ENCODE results near the gene MRPL49. TPM values are rescaled to one million over a fixed set of nuclear protein-coding genes. Genes with fewer than 3 reads are reported as not detected.

MRPL49 gene
- total and polyA plus RNA-seq, 2 donors (not counting 3 experiments of a cell fraction or from before 2014, with no cell fraction given), result 49.7 to 90.4 TPM

DNA sequence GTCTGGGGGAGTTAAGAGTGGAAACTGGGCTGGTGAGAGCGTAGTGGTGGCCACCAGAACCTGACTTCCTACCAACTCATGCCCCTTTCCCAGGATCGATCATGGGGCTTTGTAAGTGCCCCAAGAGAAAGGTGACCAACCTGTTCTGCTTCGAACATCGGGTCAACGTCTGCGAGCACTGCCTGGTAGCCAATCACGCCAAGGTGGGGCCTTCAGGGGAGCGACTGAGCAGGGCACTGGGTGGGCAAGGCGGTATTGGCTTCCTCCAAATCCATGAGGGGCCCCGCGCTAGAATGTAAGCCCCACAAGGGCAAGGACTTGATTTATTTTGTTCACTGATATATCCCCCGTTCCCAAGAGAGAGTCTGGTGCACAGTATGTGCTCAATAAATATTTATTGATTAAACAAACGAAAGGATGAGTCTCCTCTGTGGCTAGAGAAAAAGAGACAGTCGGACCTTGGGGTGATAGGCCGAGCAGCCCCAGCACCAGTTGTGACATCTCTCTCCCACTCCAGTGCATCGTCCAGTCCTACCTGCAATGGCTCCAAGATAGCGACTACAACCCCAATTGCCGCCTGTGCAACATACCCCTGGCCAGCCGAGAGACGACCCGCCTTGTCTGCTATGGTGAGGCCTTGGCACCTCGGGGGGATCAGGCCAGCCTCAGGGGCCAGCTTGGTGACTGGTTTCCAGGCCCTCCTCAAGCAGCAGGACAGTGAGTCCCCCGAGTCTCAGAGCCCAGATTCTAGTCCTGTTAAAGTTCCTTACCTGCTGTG is 37.3 kb upstream of the MRPL49 start:
- H3K9me3 ChIP-seq (replicated peaks; ENCODE audit: control insufficient read depth, insufficient read depth, low read length), result no peaks in the 10 kb centered on the region
- BruUV-seq (replicated peaks), result TSS peak; percentile 52
- no peaks in the 10 kb centered on the region for H3K9me1 ChIP-seq (replicated peaks; ENCODE audit: control insufficient read depth, extremely low read depth, insufficient read depth, low read length)
- DNase-seq (ENCODE audit: low read depth, low spot score), result no peak
- no peak for FAIRE-seq
- dilution Hi-C loops (cut with MboI; ENCODE audit: extremely low pct_ligation_motif_present, low sequenced_read_pairs), result no loop called here
- H3K27me3 ChIP-seq (ENCODE audit: control insufficient read depth in 2 of 2, insufficient read depth in 2 of 2, low read length in 2 of 2), result no peaks in the 10 kb centered on the region
- peak overlapping the region; percentile 61 for H3K27ac ChIP-seq (ENCODE audit: insufficient read depth, low read depth, low read length)
- H3K36me3 ChIP-seq (ENCODE audit: control insufficient read depth in 2 of 2, extremely low read depth in 1 of 2, insufficient read depth in 2 of 2, low read length in 2 of 2), result peaks cover 5 to 28% of the 10 kb centered on the region in 2 experiments
- no peaks in the 10 kb centered on the region for H4K20me1 ChIP-seq (replicated peaks; ENCODE audit: control insufficient read depth, extremely low read depth, insufficient read depth, low read length)
- H2AFZ ChIP-seq (ENCODE audit: low read depth, low read length), result peak overlapping the region; percentile 25
- POLR2A ChIA-PET, result interaction anchor here (0.6 to 2.0 kb wide), 2 partner anchors 17 to 38 kb away, joined by 4 to 6 read pairs; partner anchors contain the start of genes FAU and MRPL49
- peak overlapping the region; percentile 56 to 92 (median 83) for H3K4me3 ChIP-seq (replicated peaks in 1 of 3; ENCODE audit: insufficient read depth in 1 of 3, low read depth in 1 of 3, low read length in 3 of 3)
- peak overlapping the region; percentile 84 for H3K4me2 ChIP-seq (ENCODE audit: insufficient read depth, low read length)
- CTCF ChIA-PET, result no interaction called here
- peak overlapping the region; percentile 96 for H3K9ac ChIP-seq (replicated peaks; ENCODE audit: extremely low read depth, insufficient read depth, low read length)
- peaks cover 34% of the 10 kb centered on the region for H3K79me2 ChIP-seq (ENCODE audit: control insufficient read depth, insufficient read depth, low read length)
- intact Hi-C loops (cut with micrococcal nuclease), result loop anchor here (1.0 to 2.0 kb wide), 3 partner anchors 12 to 33 kb away; partner anchors contain the start of genes TM7SF2, VPS51 and ZNHIT2
- TF ChIP-seq, protein P1, sequence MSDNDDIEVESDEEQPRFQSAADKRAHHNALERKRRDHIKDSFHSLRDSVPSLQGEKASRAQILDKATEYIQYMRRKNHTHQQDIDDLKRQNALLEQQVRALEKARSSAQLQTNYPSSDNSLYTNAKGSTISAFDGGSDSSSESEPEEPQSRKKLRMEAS (IDR thresholded peaks at IDR 0.05; ENCODE audit: insufficient read depth, insufficient read length), result no peak
- TF ChIP-seq, protein P2, sequence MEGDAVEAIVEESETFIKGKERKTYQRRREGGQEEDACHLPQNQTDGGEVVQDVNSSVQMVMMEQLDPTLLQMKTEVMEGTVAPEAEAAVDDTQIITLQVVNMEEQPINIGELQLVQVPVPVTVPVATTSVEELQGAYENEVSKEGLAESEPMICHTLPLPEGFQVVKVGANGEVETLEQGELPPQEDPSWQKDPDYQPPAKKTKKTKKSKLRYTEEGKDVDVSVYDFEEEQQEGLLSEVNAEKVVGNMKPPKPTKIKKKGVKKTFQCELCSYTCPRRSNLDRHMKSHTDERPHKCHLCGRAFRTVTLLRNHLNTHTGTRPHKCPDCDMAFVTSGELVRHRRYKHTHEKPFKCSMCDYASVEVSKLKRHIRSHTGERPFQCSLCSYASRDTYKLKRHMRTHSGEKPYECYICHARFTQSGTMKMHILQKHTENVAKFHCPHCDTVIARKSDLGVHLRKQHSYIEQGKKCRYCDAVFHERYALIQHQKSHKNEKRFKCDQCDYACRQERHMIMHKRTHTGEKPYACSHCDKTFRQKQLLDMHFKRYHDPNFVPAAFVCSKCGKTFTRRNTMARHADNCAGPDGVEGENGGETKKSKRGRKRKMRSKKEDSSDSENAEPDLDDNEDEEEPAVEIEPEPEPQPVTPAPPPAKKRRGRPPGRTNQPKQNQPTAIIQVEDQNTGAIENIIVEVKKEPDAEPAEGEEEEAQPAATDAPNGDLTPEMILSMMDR (IDR thresholded peaks at IDR 0.05; ENCODE audit: extremely low read depth in 1 of 2, insufficient read depth in 1 of 2, low read depth in 1 of 2, low read length in 2 of 2), result no peak
- TF ChIP-seq POLR2AphosphoS5 (IDR thresholded peaks at IDR 0.05; ENCODE audit: insufficient read depth, low read depth, low read length), result no peak
- TF ChIP-seq JUN (IDR thresholded peaks at IDR 0.05; ENCODE audit: borderline replicate concordance, insufficient read depth, insufficient read length, low read depth), result no peak
- no peak for TF ChIP-seq MYC (IDR thresholded peaks at IDR 0.05; ENCODE audit: low read depth, low read length)
- TF ChIP-seq GATA2 (IDR thresholded peaks at IDR 0.05; ENCODE audit: insufficient read depth, insufficient read length, low read depth, low read length), result no peak
- TF ChIP-seq FOS (IDR thresholded peaks at IDR 0.05; ENCODE audit: borderline replicate concordance, insufficient read depth, low read length), result no peak
- no peak for TF ChIP-seq POLR2A (IDR thresholded peaks at IDR 0.05; ENCODE audit: low read depth, low read length)
- TF ChIP-seq EZH2 (IDR thresholded peaks at IDR 0.05; ENCODE audit: borderline replicate concordance, low read depth, low read length, severe bottlenecking), result no peak
- peaks cover 17% of the 10 kb centered on the region for H3K4me1 ChIP-seq (ENCODE audit: control insufficient read depth, extremely low read depth, insufficient read depth, low read length)
